Right lung (tissue), 10 donors: ENCODE data around the gene TMEM141. TPM values are rescaled to one million over a fixed set of nuclear protein-coding genes. Genes with fewer than 3 reads are reported as not detected.

ENCODE experiments used
- DNase-seq, 2 donors: peaks; one replicate each; pipeline ENCODE4 v3.0.0-alpha.2; 2013
- long read RNA-seq, 8 donors: transcript quantifications; one replicate each; lab custom pipeline, GENCODE V29; 2026
- polyA plus RNA-seq, 5 donors: library from polyadenylated mRNA; unstranded; fragments of 120-200 nt; gene quantifications; one replicate each; pipeline versions ENCODE4 v1.2.1 to v1.2.3, GENCODE V29; 2013; ENCODE audit warnings: inconsistent platforms in 1 of 5, low replicate concordance in 1 of 5; ENCODE audit not compliant: insufficient read length in 5 of 5, insufficient read depth in 1 of 5

TMEM141 gene
- 10 to 100 TPM; 42.6 to 74.3 (median 54.0) TPM for polyA plus RNA-seq
- long read RNA-seq, donor 1, transcript TMEM141-201 (5 exons, 768 nt), result major isoform, 36 of 44 reads
- long read RNA-seq, donor 1, transcript TMEM141-204 (4 exons, 683 nt), result minor isoform, 5 of 44 reads
- long read RNA-seq, donor 1, partial matches to known transcripts, result 0 of 44 reads
- long read RNA-seq, donor 1, other reads (novel, unspliced or antisense), result 0 of 44 reads
- long read RNA-seq, donor 2, transcript TMEM141-201 (5 exons, 768 nt), result major isoform, 19 of 24 reads
- long read RNA-seq, donor 2, partial matches to known transcripts, result 0 of 24 reads
- long read RNA-seq, donor 2, other reads (novel, unspliced or antisense), result 0 of 24 reads
- long read RNA-seq, donor 3, transcript TMEM141-202 (5 exons, 839 nt), result minor isoform, 5 of 42 reads
- long read RNA-seq, donor 3, transcript TMEM141-201 (5 exons, 768 nt), result major isoform, 32 of 42 reads
- long read RNA-seq, donor 3, partial matches to known transcripts, result 0 of 42 reads
- long read RNA-seq, donor 3, other reads (novel, unspliced or antisense), result 0 of 42 reads
- long read RNA-seq, donor 4, transcript TMEM141-201 (5 exons, 768 nt), result major isoform, 17 of 22 reads
- long read RNA-seq, donor 4, transcript TMEM141-204 (4 exons, 683 nt), result minor isoform, 5 of 22 reads
- long read RNA-seq, donor 4, partial matches to known transcripts, result 0 of 22 reads
- long read RNA-seq, donor 4, other reads (novel, unspliced or antisense), result 0 of 22 reads
- long read RNA-seq, donor 5, transcript TMEM141-201 (5 exons, 768 nt), result major isoform, 41 of 68 reads
- long read RNA-seq, donor 5, partial matches to known transcripts, result 18 of 68 reads
- long read RNA-seq, donor 5, other reads (novel, unspliced or antisense), result 0 of 68 reads
- long read RNA-seq, donor 6, transcript TMEM141-201 (5 exons, 768 nt), result major isoform, 28 of 44 reads
- long read RNA-seq, donor 6, transcript TMEM141-202 (5 exons, 839 nt), result minor isoform, 6 of 44 reads
- long read RNA-seq, donor 6, partial matches to known transcripts, result 6 of 44 reads
- long read RNA-seq, donor 6, other reads (novel, unspliced or antisense), result 0 of 44 reads
- long read RNA-seq, donor 7, transcript TMEM141-204 (4 exons, 683 nt), result minor isoform, 6 of 24 reads
- long read RNA-seq, donor 7, transcript TMEM141-201 (5 exons, 768 nt), result major isoform, 16 of 24 reads
- long read RNA-seq, donor 7, partial matches to known transcripts, result 0 of 24 reads
- long read RNA-seq, donor 7, other reads (novel, unspliced or antisense), result 0 of 24 reads
- long read RNA-seq, donor 8, transcript TMEM141-201 (5 exons, 768 nt), result major isoform, 13 of 17 reads
- long read RNA-seq, donor 8, partial matches to known transcripts, result 0 of 17 reads
- long read RNA-seq, donor 8, other reads (novel, unspliced or antisense), result 0 of 17 reads

- DNase-seq, result peak; percentile 99 to 100
Measured at GRCh38 chr9:136790640-136791515, at the start of gene TMEM141. Gene TMEM141 (plus strand): TSS chr9:136791344. CDS start chr9:136791371, 27 bp downstream.

GRCh38 chr9:136741883-136742571, 49.1 kb upstream of the TMEM141 start:
- DNase-seq, result no peak

GRCh38 chr9:136742591-136743391, 48.4 kb upstream of the TMEM141 start, which contains the start of gene LCN10:
Gene LCN10 (minus strand): TSS chr9:136742940. CDS start chr9:136742903, 37 bp downstream.
- DNase-seq, result no peak

GRCh38 chr9:136743639-136744211, 47.4 kb upstream of the TMEM141 start:
- DNase-seq, result no peak

DNA sequence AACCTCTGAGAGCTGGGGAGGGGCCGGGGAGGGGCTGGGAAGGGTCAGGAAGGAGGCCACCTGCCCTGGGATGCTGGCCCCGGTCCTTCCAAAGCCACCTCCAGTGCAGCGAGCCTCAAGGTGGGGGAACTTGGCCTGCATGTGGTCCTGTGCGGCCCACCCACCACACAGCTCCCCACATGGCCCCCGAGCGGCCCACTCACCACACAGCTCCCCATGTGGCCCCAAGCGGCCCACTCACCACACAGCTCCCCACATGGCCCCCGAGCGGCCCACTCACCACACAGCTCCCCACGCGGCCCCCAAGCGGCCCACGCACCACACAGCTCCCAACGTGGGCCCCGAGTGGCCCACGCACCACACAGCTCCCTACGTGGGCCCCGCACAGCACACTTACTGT, 46.4 kb upstream of the TMEM141 start:
- DNase-seq, result no peak

DNA sequence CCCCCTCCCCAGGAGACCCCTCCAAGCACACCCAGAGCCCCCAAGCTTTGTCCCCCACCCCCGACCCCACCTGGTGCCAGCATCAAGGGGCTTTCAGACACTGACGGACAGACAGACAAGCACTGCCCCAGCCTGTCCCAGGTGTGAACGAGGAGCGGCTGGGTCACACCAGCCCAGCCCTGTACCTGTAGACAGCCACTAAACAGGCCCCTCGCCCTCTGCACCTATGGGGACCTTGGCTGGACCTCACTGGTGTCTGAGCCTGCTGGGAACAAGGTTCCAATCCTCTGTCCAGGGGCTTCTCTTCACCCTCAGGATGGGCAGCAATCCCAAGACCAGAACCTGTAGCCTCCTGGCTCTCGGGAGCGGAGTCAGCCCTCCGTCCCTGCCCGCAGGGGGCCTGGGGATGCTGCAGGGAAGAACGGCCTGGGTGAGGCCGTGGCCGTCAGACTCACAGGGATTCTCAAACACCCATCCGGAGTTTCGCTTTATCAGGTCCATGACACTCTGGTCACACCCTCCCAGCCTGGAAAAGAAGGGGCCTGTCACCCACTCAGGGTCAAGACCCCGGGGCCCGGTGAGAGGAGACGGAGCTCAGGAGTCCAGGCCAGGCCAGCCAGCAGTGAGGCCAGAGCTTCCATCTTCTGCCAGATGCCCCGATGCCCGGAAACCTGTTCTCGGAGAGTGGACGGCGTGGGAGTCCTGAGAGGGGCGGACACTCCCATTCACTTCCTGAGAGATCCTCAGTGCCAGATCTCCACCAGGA, 45.6 kb upstream of the TMEM141 start:
- no peak for DNase-seq

- no peak for DNase-seq
Measured at GRCh38 chr9:136746155-136746490, 45.0 kb upstream of the TMEM141 start.

- no peak for DNase-seq
Measured at GRCh38 chr9:136746621-136747020, 44.5 kb upstream of the TMEM141 start.

DNA sequence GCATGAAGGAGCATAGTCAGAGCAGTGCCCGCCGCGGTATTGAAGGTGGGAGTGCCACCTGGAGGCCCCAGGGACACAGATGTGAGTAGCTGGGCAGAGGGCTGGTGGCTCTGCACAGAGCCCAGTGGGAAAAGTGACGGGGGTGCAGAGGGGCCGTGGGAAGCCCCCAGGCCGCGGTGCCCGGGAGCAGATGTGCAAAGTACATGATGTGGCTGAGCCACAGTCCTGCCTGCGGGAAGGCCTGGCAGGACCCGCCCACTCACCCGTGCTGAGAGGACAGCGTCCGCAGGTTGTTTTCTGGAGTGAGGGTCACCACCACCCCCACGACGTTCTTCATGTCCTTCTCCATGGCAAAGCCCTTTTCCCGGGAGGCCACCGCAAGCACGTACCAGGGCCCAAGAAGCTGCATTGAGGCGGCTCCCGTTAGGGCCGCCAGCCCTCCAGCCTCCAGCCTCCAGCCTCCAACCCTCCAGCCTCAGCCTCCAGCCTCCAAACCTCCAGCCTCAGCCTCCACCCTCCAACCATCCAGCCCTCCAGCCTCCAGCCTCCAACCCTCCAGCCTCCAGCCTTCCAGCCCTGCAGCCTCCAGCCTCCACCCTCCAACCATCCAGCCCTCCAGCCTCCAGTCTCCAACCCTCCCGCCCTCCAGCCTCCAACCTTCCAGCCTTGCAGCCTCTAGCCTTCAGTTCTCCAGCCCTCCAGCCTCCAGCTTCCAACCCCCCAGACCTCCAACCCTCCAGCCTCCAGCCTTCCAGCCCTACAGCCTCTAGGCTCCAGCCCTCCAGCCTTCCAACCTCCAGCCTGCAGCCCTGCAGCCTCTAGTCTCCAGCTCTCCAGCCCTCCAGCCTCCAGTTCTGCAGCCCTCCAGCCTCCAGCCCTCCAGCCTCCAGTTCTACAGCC, 43.7 kb upstream of the TMEM141 start:
- no peak for DNase-seq

- DNase-seq, result no peak
Measured at GRCh38 chr9:136748201-136748600, 42.9 kb upstream of the TMEM141 start, which contains the start of gene LCN6. Gene LCN6 (minus strand): TSS chr9:136748525. CDS start chr9:136748483, 42 bp downstream.

GRCh38 chr9:136748666-136749611, 42.2 kb upstream of the TMEM141 start:
- DNase-seq, result no peak

GRCh38 chr9:136750526-136750925, 40.6 kb upstream of the TMEM141 start:
- no peak for DNase-seq

GRCh38 chr9:136751244-136751643, 39.9 kb upstream of the TMEM141 start:
- DNase-seq, result no peak

DNA sequence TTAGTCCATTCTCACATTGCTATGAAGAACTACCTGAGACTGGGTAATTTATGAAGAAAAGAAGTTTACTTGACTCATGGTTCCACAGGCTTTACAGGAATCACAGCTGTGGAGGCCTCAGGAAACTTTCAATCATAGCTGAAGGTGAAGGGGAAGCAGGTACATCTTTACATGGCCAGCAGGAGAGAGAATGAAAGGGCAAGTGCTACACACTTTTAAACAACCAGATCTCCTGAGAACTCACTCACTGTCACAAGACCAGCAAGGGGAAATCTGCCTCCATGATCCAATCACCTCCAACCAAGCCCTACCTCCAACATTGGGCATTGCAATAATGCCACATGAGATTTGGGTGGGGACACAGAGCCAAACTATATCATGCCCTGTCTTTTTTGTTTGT, 39.3 kb upstream of the TMEM141 start:
- DNase-seq, result no peak

DNA sequence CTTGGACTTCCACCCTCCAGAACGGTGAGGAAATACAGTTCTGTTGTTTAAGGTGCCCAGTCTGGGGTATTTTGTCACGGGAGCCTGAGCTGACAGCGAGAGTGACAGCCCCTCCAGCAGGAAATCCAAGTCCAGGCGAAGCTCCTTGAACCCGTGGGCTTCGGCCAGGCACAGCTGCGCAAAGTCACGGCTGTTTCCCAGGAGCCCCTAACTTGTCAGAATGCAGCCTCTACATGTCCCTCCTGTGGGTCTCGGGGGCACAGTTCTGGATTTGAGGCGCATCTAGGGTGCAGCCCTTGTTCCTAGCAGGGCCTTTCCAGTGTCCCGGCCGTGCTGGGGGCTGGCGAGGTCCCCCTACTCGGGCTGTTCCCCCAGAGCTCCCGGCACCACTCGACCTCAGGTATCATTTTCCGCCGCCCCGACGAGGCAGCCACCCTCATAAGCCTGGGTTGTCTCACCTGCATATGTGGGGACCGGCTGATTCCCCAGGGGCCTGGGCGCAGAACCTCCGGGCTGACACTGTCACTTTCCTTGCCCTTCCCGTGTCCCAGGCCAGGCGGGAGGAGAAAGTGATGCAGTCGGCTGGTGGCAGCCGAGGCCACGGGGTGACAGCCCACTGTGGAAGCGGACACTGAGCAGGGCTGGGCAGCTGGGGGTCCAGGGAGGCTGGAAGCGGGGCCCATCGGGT, 37.6 kb upstream of the TMEM141 start:
- DNase-seq, result no peak
